Hepatocyte (in vitro differentiated cells): ENCODE data around the gene RAET1E. TPM values are rescaled to one million over a fixed set of nuclear protein-coding genes. Genes with fewer than 3 reads are reported as not detected.
"Not testable (repeated sequence)": the region's sequence is repeated elsewhere in the genome, so short reads cannot be mapped to it uniquely, and the experiment has no call there.

Experiments
- DNase-seq: peaks from one replicate; pipeline ENCODE4 v3.0.0-alpha.2; 2016; ENCODE audit warnings: low spot score
- H2AFZ ChIP-seq: fragments of 200-600 bp; sonication (generic); 2 replicates; pipeline ENCODE4 v1.6.0; 2016; ENCODE audit warnings: antibody characterized with exemption, mild to moderate bottlenecking
- H3K27ac ChIP-seq: fragments of 200-600 bp; sonication (generic); 2 replicates; pipeline ENCODE4 v1.5.1; 2016; ENCODE audit warnings: mild to moderate bottlenecking
- H3K27me3 ChIP-seq: fragments of 200-600 bp; sonication (generic); 2 replicates; pipeline ENCODE4 v1.6.1; 2016
- H3K36me3 ChIP-seq: fragments of 200-600 bp; sonication (generic); replicated peaks from 2 replicates; pipeline ENCODE4 v1.5.1; 2016; ENCODE audit warnings: low read depth; ENCODE audit not compliant: insufficient read depth
- H3K4me1 ChIP-seq: fragments of 200-600 bp; sonication (generic); 2 replicates; pipeline ENCODE4 v1.5.1; 2016; ENCODE audit warnings: mild to moderate bottlenecking, moderate library complexity; ENCODE audit not compliant: insufficient read depth
- H3K4me2 ChIP-seq: fragments of 200-600 bp; sonication (generic); 2 replicates; pipeline ENCODE4 v1.6.0; 2016
- H3K4me3 ChIP-seq: fragments of 200-600 bp; sonication (generic); 2 replicates; pipeline ENCODE4 v1.5.1; 2016; ENCODE audit warnings: mild to moderate bottlenecking
- H3K79me2 ChIP-seq: fragments of 200-600 bp; sonication (generic); 2 replicates; pipeline ENCODE4 v1.6.0; 2017; ENCODE audit warnings: mild to moderate bottlenecking
- H3K9me2 ChIP-seq: fragments of 200-600 bp; sonication (generic); replicated peaks from 2 replicates; pipeline ENCODE4 v1.6.0; 2017; ENCODE audit warnings: mild to moderate bottlenecking; ENCODE audit not compliant: insufficient read depth
- H3K9me3 ChIP-seq: fragments of 200-600 bp; sonication (generic); 2 replicates; pipeline ENCODE4 v1.5.1; 2016; ENCODE audit warnings: low read depth, mild to moderate bottlenecking
- H4K20me1 ChIP-seq: fragments of 200-600 bp; sonication (generic); 2 replicates; pipeline ENCODE4 v1.6.0; 2016; ENCODE audit warnings: mild to moderate bottlenecking; ENCODE audit not compliant: insufficient read depth, poor library complexity, severe bottlenecking
- CTCF ChIP-seq: fragments of 200-600 bp; sonication (generic); IDR thresholded peaks from 2 replicates; pipeline ENCODE4 v1.5.1; 2016; ENCODE audit warnings: antibody characterized with exemption, mild to moderate bottlenecking; ENCODE audit not compliant: poor library complexity
- EZH2 ChIP-seq: fragments of 200-600 bp; sonication (generic); IDR thresholded peaks from 2 replicates; pipeline ENCODE4 v1.6.1; 2016; ENCODE audit warnings: antibody characterized with exemption, mild to moderate bottlenecking, borderline replicate concordance
- EZH2phosphoT487 ChIP-seq: fragments of 200-600 bp; sonication (generic); IDR thresholded peaks from one replicate; pipeline ENCODE4 v1.6.1; 2018; ENCODE audit warnings: antibody characterized with exemption, mild to moderate bottlenecking, low read depth, moderate library complexity; ENCODE audit not compliant: unreplicated experiment, severe bottlenecking
- WGBS: methylation state at CpG from one replicate; pipeline ENCODE4 v1.1.6; 2016; ENCODE audit warnings: low lambda C conversion rate; ENCODE audit errors: missing lambda C conversion rate; 5-methylcytosine and 5-hydroxymethylcytosine counted together
- polyA plus RNA-seq: library from polyadenylated mRNA; unstranded; fragments of >200 nt; fragmentation: Nextera tagmentation; extraction: Ambion mirVana; gene quantifications from 2 replicates; pipeline ENCODE4 v1.2.1, GENCODE V29; 2016
- total RNA-seq: library from RNA; depleted of rRNA; stranded (reverse); fragments of >200 nt; gene quantifications from 2 replicates; pipeline ENCODE4 v1.2.3, GENCODE V29; 2014

The RAET1E gene
- total and polyA plus RNA-seq, 2 experiments from 2014 or later = not detected

GRCh38 chr6:149923327-149923986 lies 25.5 kb upstream of the RAET1E start:
- H3K27me3 ChIP-seq = peaks cover 37% of the 10 kb centered on the region
- H4K20me1 ChIP-seq = no peaks in the 10 kb centered on the region
- no peaks in the 10 kb centered on the region for H3K79me2 ChIP-seq
- no peaks in the 10 kb centered on the region for H3K9me2 ChIP-seq
- H3K27ac ChIP-seq = no peak overlapping the region
- WGBS = 19% methylated on average over 33 of the region's 33 CpGs
- peak overlapping the region; percentile 96 for H3K4me2 ChIP-seq
- no peaks in the 10 kb centered on the region for H3K9me3 ChIP-seq
- H3K4me1 ChIP-seq = peaks cover 6% of the 10 kb centered on the region
- H2AFZ ChIP-seq = peak overlapping the region; percentile 54
- DNase-seq = peak; percentile 14
- no peak for TF ChIP-seq EZH2phosphoT487
- TF ChIP-seq CTCF = no peak
- no peaks in the 10 kb centered on the region for H3K36me3 ChIP-seq
- peak overlapping the region; percentile 20 for H3K4me3 ChIP-seq

GRCh38 chr6:149922642-149923326 lies 24.9 kb upstream of the RAET1E start, which contains the start of gene RAET1G:
RAET1G (minus strand) TSS chr6:149923121; CDS start chr6:149923010, 111 bp downstream.
- Histone ChIP-seq H2AFZ (peak within 1 kb of the TSS; percentile 68), H3K4me1 (peaks cover 6% of the 10 kb centered on the region), H3K4me2 (peak within 1 kb of the TSS; percentile 96), H3K9me2 (no peaks in the 10 kb centered on the region), H3K9me3 (no peaks in the 10 kb centered on the region), H3K27me3 (peaks cover 36% of the 10 kb centered on the region), H3K36me3 (no peaks in the 10 kb centered on the region), H3K27ac (no peak within 1 kb of the TSS), H3K79me2 (no peaks in the 10 kb centered on the region), H4K20me1 (no peaks in the 10 kb centered on the region), H3K4me3 (peak within 1 kb of the TSS; percentile 37)
- WGBS = 2% methylated on average over 33 of the region's 40 CpGs
- TF ChIP-seq EZH2 = no peak
- no peak for TF ChIP-seq CTCF
- TF ChIP-seq EZH2phosphoT487 = no peak
- DNase-seq = peak; percentile 91

DNA sequence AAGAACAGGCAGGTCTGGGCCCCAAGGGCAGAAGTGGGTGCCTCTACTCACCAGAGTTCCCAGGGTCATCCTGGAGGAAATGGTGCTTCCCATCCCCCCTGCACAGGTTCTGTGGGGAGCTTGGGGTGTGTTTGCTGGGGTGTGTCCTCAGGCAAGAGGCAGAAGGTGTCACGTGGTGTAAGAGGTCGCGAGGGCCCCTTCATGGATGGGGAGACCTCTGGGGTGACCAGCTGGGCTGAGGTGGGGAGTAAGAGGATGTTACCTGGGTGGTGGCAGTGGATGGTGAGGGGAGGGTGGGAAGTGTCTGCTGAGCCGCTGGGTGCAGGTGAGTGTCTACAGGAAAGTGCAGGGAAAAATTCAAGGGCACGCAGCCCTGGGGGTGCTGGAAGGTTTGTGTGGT lies 24.2 kb upstream of the RAET1E start:
- not testable (repeated sequence) for H4K20me1 ChIP-seq, H3K79me2 ChIP-seq, H3K9me3 ChIP-seq, H2AFZ ChIP-seq, H3K27ac ChIP-seq, H3K4me1 ChIP-seq, H3K9me2 ChIP-seq, DNase-seq, H3K4me3 ChIP-seq, H3K36me3 ChIP-seq
- Histone ChIP-seq H3K27me3 (peaks cover 36% of the 10 kb centered on the region), H3K4me2 (peak overlapping the region; percentile 96)
- WGBS = 17% methylated on average over 5 of the region's 5 CpGs

DNA sequence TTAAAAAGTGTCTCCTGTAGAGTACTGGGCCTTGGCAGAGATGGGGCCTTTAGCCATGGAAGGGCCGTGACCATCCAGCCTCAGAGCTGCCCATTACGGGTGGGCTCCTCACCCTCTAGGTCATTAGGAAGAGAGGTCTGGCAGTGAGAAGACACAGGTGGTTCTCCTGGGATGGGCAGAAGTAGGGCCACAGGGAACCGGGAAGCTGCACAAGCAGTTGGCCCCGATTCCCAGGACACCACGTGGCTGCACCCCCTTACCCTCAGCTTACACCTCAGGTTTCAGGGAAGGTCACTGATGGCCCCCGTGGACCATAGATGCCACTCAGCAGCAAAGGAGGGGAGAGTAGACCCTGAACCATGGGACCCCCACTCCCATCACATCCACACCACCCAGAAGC lies 23.4 kb upstream of the RAET1E start:
- WGBS = 91% methylated on average over 6 of the region's 6 CpGs

More for the DNA sequence above, 23.4 kb upstream of the RAET1E start:
- H3K79me2 ChIP-seq = no peaks in the 10 kb centered on the region
- no peaks in the 10 kb centered on the region for H3K36me3 ChIP-seq
- H3K4me1 ChIP-seq = peaks cover 6% of the 10 kb centered on the region
- no peaks in the 10 kb centered on the region for H3K9me3 ChIP-seq
- H3K27ac ChIP-seq = no peak overlapping the region
- no peak for TF ChIP-seq EZH2phosphoT487
- TF ChIP-seq EZH2 = no peak
- no peak for TF ChIP-seq CTCF
- H3K9me2 ChIP-seq = no peaks in the 10 kb centered on the region
- H3K4me2 ChIP-seq = no peak overlapping the region
- H2AFZ ChIP-seq = no peak overlapping the region
- H3K4me3 ChIP-seq = no peak overlapping the region
- DNase-seq = no peak
- peaks cover 36% of the 10 kb centered on the region for H3K27me3 ChIP-seq
- H4K20me1 ChIP-seq = no peaks in the 10 kb centered on the region
